NCI-H146 treated with DMSO at 0.1 percent for 48 hours (cell line): ENCODE measurements around the gene ATP4B.

Source experiments
- DNase-seq: peaks from one replicate; lab custom pipeline; 2025; ENCODE audit not compliant: unreplicated experiment; lab: John Stamatoyannopoulos, UW

ATP4B gene

DNA sequence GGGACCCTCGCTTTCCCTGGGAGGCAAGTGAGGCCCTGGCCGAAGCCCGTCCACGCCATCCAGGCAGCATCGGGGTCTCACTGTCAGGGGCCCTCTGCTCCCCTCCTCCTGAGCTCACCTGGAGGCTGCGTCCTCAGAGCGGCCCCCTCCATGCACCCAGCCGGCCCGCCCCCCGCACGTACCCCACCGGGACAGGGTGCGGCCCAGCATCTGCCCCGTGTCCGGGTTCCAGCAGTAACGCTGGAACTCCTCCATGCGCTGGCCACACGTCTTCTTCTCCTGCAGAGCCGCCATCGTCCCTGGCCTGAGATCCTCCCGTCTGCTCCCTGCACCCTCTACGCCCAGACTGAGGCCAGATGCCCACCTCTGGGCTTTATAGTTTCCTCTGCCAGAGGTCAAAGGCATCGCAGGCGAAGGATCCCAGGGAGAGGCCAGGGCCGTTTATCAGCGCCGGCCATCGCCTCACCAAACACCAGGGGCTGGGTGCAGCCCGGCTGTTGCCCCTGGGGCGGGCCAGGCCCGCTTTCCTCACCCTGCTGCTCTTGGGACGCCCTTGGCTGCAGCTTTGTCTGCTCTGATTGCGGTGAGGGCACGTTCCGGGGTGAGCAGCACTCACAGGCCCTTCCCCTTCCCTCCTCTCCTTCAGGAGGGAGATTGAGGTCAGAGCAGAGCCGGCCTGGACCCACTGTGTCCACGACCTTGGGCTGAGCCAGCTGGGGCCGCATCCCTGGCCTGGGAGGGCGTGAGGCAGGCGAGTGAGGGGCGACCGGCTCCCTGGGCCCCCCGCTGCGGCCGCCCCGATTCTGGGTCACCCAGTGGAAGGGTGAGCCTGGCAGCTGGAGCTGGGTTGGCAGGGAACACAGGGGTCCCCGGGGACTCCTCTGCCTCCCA, at the start of gene ATP4B:
Gene ATP4B (minus strand): TSS at position 348 of the 891 bp plus-strand sequence. CDS start 54 bp downstream, at position 294.
- DNase-seq: no peak

DNA sequence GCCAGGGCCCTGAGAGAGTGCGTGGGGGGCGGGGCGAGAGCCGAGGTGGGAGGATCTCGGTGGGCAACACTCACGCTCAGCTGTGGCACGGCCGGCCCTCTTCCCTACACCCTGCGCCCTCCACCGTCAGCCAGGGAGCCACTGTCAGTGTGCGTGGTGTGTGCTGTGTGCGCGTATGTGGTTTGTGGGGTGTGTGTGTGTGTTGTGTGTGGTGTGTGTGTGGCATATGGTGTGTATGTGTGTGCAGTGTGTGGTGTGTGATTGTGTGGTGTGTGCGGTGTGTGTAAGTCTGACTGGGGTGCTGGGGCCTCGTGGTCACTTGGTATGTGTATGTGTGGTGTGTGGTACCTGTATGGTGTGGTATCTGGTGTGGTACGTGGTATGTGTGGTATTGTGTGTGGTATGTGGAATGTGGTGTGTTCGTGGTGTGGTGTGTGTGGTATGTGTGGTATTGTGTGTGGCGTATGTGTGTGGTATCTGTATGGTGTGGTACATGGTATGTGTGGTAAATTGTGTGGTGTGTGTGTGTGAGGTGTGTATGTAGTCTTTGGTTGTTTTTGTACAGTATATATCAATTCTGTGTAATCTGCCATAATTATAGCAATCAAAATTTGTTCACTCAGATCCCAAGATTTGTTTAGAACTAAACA, 14.1 kb upstream of the ATP4B start:
- no peak for DNase-seq

DNA sequence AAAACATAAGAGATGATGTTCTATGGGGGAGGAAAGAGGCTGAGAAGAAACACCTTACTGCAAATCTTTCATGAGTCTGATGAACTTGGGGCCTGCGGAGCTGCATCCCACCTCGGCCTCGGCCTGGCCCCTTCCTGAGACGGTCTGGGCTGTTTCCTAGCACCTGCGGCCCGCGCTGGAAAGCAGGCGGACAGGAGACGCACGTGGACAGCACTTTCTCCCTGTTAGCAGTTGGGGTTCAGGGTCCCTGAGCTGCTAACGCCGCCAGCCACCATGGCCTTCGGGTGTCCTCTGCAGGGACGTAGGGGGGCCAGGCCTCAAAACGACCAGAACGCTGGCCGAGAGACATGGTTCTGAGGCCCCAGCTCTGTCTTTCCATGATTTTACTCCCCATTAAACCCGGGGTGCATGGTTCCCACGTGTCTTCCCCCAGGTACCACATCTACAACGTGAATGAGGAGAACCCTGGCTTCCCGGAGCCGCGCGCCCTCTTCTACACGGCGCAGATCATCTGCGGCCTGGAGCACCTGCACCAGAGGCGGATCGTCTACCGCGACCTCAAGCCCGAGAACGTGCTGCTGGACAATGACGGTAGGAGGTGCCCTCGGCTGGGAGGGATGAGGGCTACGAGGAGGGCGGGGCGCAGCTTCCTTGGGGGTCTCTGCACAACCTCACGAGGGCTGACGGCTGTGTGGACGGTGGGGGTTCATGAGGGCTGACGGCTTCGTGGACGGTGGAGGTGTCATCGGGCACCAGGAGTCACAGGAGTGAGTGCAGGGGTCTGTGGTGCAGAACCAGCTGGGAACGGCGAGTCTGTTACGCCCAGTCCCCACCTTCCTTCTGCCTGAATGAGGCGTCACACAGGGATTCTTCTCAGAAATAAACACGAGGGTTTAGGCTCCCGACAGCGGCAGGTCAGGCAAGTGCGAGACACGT, 13.3 kb upstream of the ATP4B start:
- DNase-seq: no peak

DNA sequence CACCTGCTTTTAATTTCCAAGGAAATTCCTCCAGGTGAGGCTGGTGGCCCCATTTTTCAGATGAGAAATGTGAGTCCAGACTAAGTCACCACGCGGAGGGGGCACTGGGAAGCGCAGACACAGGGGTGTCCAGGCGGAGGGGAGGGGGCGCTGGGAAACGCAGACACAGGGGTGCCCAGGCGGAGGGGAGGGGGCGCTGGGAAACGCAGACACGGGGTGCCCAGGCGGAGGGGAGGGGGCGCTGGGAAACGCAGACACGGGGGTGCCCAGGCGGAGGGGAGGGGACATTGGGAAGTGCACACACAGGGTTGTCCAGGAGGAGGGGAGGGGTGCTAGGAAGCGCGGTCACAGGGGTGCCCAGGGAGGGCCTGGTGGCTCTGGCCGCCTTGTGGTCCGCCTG, 12.5 kb upstream of the ATP4B start:
- no peak for DNase-seq

DNA sequence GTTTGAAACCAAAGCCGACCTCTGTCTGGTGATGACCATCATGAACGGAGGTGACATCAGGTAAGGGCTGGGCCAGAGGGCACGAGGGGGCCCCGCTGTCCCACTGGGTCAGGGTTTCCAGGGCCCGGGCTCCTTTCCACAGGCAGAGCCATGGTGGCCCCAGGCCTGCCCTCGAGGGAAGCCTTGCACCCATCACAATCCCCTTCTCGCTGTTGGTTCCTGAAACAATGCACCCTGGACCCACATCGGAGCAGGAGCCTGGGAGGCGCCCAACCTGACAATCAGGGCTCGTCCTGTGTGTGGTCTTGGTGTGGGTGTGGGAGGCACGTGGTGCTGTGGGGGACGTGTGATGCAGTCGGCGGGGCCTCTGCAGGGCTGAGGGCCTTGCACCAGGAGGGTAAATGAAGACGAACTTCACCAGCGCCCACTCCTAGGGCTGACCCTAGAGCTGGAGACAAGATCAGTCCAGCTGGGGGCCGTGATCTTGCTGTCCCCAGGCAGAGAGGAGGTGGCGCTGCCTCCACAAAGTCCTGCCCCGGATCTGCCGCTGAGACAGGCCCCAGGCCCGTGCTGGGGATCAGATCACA, 11.8 kb upstream of the ATP4B start:
- DNase-seq: no peak

DNA sequence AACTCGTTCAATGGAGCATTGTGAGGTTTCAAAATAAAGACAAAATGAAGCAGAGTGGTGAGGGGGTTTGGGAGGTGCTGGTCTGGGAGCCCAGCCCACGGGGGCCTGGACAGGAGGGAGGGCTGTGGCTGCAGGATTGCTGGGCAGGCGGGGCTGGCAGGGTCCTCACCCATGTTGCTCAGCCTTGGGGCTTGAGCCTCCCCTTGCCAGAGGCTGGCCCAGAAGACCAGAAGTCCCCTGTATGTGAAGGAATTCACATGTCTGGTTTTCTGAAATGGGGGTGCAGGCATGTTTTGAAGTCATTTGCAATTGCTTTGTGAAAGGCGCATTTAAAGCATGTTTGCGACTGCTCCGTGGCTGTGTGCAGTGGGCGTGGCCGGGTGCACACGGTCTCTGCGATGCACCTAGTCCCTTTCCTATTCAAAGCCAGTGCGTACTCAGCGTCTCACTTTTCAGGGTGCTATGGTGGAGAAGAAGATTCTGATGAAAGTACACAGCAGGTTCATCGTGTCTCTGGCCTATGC, 11.3 kb upstream of the ATP4B start:
- no peak for DNase-seq

DNA sequence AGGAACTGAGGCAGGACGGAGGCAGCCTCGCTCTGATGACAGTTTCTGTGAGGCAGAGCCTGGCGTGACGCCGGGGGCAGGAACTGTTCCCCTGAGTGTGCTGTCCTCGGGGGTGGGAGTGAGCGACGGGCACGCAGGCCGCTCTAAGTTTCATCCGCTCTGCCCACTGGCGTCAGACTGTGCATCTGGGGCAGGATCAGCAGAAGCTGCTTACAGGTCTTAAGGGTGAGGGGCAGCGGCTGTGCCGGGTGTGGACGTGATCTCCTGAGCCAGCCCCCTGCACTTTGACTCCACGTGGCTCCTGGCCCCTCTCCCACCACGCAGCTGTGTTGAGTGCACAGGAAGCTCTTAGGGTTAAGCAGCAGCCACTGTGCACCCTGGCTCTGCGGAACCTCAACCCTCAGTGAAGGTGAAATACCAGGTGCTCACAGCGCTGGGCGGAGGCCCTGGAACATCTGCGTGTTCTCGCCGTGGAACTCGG, 10.5 kb upstream of the ATP4B start:
- DNase-seq: no peak

DNA sequence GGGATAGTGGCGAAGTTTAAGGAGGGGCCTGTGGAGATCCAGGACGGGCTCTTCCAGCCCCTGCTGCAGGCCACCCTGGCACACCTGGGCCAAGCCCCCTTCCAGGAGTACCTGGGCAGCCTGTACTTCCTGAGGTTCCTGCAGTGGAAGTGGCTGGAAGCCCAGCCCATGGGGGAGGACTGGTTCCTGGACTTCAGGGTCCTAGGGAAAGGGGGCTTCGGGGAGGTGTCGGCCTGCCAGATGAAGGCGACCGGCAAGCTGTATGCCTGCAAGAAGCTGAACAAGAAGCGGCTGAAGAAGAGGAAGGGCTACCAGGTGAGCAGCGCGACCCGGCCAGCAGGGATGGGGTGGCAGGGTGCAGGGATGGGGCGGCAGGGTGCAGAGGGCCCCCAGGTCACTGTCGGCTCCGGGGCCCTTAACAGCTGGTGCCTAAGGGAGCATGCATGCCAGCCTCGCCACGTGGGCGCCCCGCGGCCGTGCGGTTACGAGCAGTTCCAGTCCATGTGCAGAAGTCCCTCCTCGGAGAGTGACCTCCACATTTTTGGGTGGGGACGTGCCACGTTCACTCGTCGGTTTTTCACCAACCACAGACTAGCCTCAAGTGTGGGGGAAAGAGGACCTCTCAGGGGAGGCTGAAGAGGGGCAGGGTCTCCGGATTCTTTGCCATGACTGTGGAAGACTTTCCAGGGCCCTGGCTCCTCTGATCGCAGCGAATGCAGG, 9.9 kb upstream of the ATP4B start:
- no peak for DNase-seq

DNA sequence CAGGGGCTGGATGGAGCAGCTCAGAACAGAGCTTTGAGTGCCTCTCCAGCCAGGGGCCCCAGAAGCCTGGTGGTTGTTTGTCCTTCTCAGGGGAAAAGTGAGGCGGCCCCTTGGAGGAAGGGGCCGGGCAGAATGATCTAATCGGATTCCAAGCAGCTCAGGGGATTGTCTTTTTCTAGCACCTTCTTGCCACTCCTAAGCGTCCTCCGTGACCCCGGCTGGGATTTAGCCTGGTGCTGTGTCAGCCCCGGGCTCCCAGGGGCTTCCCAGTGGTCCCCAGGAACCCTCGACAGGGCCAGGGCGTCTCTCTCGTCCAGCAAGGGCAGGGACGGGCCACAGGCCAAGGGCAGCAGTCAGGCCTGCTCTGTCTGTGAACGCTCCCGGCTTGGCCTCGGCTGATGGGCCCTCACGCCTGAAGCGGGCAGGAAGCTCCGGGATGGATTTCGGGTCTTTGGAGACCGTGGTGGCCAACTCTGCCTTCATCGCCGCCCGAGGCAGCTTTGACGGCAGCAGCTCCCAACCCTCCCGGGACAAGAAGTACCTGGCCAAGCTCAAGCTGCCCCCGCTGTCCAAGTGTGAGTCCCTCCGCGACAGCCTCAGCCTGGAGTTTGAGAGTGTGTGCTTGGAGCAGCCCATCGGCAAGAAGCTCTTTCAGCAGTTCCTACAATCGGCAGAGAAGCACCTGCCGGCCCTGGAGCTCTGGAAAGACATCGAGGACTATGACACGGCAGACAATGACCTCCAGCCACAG, 9.1 kb upstream of the ATP4B start, which contains the start of gene GRK1:
Gene GRK1 (plus strand): TSS at position 269 of the 751 bp plus-strand sequence. CDS start 168 bp downstream, at position 437.
- no peak for DNase-seq

DNA sequence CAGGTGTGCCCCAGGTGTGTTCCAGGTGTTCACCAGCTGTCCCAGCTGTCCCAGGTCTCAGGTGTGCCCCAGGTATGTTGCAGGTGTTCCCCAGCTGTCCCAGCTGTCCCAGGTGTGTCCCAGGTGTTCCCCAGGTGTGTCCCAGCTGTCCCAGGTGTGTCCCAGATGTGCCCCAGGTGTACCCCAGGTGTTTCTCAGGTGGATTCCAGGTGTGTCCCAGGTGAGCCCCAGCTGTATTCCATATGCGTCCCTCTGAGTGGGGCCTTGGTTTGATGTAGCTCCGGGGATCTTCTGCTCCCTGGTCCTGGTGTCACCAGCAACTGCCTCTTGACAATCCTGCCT, 8.3 kb upstream of the ATP4B start:
- DNase-seq: no peak

DNA sequence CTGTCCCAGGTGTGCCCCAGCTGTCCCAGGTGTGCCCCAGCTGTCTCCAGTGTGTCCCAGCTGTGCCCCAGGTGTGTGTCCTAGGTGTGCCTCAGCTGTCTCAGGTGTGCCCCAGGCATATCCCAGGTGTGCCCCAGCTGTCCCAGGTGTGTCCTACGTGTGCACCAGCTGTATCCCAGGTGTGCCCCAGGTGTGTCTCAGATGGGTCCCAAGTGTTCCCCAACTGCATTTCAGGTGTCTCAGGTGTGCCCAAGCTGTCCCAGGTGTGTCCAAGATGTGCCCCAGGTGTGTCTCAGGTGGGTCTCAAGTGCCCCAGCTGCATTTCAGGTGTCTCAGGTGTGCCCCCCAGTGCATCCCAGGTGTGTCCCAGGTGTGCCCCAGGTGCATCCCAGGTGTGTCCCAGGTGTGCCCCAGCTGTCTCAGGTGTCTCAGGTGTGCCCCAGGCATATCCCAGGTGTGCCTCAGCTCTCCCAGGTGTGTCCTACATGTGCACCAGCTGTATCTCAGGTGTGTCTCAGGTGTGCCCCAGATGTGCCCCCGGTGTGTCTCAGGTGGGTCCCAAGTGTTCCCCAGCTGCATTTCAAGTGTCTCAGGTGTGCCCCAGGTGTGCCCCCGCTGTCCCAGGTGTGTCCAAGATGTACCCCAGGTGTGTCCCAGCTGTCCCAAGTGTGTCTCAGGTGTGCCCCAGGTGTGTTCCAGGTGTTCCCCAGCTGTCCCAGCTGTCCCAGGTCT, 7.8 kb upstream of the ATP4B start:
- no peak for DNase-seq

DNA sequence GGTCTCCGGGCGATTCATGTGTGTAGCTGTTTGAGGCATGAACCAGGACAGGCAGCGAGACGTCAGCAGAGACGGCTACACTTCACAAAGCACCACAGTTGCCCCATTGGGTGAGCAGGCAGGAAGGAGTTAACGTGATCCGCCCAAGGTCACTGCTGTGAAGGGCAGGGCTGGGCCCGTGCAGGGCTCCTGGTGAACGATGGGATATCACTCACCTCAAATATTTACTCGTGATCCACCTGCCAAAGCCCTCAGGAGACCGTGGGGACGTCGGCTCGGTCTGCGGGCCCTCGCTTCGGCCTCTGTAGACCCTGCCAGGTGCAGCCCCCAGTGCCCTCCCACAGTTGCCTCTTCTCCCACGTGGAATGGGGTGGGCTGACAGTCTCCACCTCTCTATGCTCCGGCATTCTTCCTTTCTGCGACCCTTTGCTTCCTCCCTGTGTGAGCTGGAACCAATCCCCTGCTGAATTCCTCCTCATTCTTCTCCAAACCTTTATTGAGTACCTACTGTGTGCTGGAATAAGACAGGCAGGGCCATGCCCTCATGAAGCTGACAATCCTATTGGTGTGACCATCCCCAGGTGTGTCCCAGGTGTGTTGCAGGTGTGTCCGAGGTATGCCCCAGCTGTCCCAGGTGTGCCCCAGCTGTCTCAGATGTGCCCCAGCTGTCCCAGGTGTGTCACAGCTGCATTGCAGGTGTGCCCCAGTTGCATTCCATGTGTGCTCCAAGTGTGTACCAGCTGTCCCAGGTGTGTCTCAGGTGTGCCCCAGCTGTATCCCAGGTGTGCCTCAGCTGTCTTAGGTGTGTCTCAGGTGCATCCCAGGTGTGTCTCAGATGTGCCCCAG, 7.0 kb upstream of the ATP4B start:
- DNase-seq: no peak

DNA sequence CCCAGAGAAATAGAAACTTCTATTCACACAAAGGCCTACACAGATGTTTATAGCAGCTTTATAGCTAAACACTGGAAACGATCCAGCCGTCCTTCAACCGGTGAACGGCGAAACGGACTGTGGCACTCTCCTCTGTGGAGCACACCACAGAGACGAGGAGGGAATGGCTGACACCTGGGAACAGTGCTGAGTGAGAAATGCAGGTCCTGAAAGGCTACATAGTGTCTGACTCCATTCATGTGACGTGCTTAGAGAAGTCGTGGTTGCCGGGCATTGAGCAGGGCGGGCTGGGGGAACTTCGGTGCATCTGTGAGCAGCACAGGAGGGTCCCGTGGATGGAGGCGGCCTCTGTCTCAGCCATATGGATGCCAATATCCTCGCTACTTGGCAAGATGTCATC, 5.9 kb upstream of the ATP4B start:
- DNase-seq: no peak

DNA sequence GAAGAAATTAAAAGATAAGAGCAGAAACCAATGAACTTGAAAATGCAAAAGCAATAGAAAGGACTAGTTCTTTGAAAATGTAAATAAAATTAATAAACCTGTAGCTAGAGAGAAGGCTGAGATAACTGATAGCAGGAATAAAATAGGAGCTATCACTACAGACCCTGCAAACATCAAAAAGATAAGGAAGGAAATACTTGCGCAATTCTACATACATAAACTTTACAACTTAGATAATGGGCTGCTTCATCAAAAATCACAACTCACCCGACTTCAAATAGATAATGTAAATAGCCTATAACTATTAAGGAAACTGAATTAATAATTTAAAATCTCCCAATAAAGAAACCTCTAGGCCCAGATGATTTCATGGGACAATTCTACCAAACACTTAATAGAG, 3.5 kb upstream of the ATP4B start:
- no peak for DNase-seq

DNA sequence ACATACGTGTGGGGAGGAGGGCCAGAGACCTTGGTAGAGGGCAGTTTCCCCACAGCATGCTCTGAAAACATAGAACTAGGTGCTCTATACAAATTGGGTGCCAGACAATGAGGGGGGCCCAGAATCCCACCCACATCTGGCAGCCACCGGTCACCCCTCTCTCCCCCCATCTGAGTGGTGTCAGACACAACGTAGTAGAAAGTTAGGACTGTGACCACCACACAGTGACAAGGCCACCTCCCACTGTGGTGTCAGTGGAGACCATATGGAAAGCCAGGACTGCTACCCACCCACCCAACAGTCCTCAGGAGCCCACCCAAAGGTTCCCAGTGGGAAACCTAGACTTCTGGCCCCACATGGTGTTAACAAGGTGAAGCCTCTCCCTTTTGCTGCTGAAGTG, 2.1 kb upstream of the ATP4B start:
- no peak for DNase-seq

DNA sequence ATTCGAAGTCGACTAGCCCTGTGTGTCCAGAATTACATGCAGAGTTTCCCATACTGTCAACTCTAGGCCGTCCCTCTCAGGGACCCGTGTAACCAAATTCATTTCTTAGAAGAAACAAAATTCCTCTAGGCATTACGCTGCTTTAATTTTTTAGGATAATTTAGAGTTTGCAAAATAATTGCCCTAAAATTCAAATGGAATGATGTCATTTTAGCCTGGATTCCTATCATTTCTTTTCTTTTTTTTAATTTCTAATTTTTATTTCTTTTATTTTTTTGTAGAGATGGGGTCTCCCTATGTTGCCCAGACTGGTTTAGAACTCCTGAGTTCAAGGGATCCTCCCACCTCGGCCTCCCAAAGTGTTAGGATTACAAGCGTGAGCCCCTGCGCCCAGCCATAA, 1.3 kb upstream of the ATP4B start:
- no peak for DNase-seq

DNA sequence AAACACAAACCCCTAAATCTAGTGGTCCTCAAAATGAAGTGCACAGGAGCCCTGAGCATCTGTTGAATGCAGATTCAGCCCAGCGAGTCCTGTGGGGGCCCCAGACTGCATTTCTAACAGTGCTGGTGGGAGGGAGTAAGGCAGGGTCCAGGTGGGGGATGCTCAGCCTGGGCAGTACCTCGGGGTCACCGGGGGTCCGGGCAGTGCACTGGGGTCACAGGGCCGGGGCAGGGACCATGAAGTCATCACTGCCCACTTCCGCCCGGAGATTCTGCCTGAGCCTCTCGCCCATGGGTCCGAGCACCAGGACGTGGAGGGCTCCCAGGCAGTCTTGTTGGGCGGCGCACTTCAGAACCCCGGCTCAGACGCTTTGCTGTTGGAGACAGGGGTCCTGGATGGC, 838 bp upstream of the ATP4B start:
- no peak for DNase-seq
